Fibroblast of the conjunctiva (primary cell): ENCODE measurements around the gene MEIKIN.

Experiments used
- DNase-seq: peaks from one replicate; pipeline ENCODE4 v3.0.0-alpha.2; 2010; ENCODE audit warnings: low read depth

Gene MEIKIN

GRCh38 chr5:131769336-131769735 is 176.1 kb downstream of the MEIKIN start:
- no peak for DNase-seq

DNA sequence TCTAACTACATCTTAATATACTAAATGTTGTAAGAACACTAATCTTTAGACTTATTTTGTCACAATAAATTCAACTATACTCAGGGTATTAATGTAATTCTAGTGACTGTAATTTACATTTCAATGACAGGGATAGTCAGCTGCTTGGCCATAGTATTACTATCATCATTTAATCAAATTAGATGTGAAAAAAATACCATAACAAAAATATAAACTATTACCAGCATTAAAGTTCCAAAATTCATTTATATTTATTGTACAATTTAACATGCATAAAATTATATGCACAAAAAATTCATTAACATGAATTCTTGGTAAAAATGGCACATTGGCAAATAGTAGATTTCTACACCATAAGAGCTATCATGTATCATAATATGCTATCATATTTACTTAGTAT is 177.6 kb downstream of the MEIKIN start:
- DNase-seq: no peak

DNA sequence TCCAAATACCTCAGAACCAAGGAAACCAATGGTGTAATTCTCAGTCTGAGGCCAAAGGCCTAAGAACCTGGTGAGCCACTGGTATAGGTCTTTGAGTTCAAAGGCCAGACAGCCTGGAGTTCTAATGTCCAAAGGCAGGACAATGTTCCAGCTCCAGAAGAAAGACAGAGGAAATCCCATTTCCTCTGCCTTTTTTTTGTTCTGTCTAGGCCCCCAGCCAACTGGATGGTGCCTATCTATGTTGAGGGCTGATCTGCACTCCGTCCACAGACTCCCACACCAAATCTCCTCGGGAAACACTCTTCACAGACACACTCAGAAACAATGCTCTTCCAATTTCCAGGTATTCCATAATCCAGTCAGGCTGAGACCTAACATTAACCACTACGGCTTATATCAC is 178.8 kb downstream of the MEIKIN start:
- no peak for DNase-seq

DNA sequence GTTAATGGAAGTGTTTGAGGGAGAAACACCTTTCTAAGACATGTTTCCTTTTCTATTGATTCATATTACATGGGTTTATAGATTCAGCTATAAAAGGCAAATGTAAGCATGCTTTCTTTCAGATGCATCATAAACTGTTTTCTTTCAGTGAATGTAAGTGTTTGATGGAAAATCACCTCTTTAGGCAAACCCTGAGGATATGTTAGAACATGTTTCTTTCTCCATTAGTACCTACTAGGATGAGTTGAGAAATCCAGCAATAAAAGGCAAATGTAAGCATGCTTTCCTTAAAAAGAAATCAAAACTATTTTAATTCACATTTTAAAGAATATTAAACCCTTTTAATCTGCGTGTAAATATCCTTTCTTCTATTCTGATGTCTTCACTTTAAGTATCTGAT is 180.2 kb downstream of the MEIKIN start:
- DNase-seq: no peak

DNA sequence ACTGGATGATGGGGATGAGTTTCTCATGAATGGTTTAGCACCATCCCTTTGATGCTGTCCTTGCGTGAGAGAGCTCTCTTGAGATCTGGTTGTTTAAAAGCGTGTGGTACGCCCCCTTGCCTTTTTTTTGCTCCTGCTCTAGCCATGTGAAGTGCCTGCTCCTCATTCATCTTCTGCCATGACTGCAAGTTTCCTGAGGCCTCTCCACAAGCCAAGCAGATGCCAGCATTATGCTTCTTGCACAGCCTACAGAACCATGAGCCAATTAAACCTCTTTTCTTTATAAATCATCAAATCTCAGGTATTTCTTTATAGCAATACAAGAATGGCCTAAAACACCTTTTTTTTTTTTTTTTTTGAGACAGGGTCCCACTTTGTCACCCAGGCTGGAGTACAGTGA is 181.5 kb downstream of the MEIKIN start:
- no peak for DNase-seq

DNA sequence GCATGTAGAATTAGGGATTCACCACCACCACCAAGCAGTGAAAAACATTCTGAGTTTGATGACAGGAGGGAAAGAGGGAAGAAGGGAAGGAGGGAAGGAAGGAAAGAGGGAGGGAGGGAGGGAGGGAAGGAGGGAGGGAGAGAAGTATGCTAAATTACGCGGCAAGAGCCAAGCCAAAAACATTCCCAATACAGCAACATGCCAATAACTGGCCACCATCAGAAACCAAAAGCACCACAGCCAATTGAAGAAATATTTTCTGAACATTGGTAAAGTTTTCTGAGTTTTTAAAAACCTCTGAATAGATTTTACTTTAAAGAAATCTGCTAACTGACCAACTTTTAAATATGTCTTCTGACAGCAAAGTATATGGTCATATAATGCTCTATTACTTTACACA is 184.7 kb downstream of the MEIKIN start:
- DNase-seq: no peak

- DNase-seq: no peak
Measured at GRCh38 chr5:131759704-131760103, 185.8 kb downstream of the MEIKIN start.

DNA sequence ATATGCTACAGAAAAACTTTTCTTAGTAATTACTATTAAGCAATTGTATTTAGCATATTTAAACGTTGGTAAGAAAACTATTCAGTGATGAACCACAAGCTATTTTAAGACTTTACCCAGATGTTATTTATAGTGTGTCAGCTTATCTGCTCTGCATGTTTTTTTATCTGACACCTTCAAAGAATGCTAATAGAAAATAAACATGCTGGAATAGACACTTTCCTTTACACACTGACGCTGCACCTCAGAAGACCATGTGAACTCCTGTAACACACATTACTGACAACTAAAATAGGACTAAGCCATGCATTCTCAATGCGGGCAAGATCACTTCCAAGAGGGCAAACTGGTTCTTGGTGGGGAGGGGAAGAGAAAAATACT is 187.0 kb downstream of the MEIKIN start:
- DNase-seq: no peak

DNA sequence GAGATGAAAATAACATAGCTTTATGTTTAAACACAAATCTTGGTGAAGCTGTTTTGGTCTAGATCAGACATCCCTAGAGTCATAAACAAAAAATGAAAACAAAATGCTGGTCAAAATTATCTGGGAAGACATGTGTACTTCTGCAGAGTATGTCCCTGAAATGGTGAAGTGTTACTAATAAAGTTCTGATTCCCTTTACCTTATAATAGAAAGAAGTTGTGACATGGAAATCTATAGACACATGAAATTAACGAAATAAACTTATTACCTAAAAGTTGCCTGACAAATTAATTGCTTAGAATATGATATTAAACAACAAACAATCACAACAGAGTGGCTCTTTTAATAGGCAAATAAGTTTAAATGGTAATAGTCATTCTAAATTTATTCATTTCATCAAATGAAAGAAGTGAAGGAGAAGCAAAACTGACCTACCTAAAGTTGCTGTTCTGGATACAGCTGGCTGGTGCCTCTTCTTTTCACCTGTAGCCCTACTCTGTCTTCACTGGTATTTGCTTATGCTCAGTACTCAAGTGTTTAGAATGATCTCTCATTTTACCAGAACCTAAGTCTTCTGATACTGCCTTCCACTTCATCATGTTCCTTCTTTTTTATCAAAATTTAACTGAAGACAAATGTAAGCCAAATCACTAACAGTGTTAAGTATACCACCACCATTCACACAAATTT is 187.5 kb downstream of the MEIKIN start:
- no peak for DNase-seq
